ENCODE measurements around the gene USP11.

DNA sequence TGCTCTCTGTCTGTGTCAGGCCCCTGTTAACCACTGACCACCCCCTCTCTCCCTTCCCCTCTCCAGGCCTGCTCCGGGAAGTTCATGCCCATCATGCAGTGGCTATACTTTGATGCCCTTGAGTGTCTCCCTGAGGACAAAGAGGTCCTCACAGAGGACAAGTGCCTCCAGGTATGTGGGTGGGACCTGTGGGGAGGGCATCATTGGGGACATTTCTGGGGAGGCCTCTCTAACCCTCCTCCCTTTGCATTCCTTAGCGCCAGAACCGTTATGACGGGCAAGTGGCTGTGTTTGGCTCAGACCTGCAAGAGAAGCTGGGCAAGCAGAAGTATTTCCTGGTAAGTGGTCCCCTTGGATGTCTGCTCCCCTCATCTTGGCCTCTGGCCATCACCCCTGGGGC is 29.9 kb upstream of the USP11 start:
- TF ChIP-seq EZH2 (IDR thresholded peaks at IDR 0.05): no peak
- no peak for TF ChIP-seq CTCF (IDR thresholded peaks at IDR 0.05)
- TF ChIP-seq EZH2phosphoT487 (IDR thresholded peaks at IDR 0.05): no peak

Measured in neural progenitor cell (in vitro differentiated cells).